H9 (cell line): ENCODE measurements around the gene ICAM2. TPM values are rescaled to one million over a fixed set of nuclear protein-coding genes. Genes with fewer than 3 reads are reported as not detected.

Experiments
- DNase-seq: peaks from one replicate; pipeline ENCODE4 v3.0.0-alpha.2; 2017
- H2AFZ ChIP-seq: one replicate; pipeline ENCODE4 v1.6.1; 2013; ENCODE audit warnings: mild to moderate bottlenecking, low read length, control low read depth, moderate library complexity
- H2AK5ac ChIP-seq: 2 replicates; pipeline ENCODE4 v1.6.1; 2013; ENCODE audit warnings: low read length, control low read depth, mixed read lengths; ENCODE audit not compliant: insufficient read length
- H2BK120ac ChIP-seq: one replicate; pipeline ENCODE4 v1.6.1; 2013; ENCODE audit warnings: low read depth, mild to moderate bottlenecking, low read length, control low read depth, inconsistent platforms; ENCODE audit not compliant: poor library complexity, severe bottlenecking
- H2BK12ac ChIP-seq: 2 replicates; pipeline ENCODE4 v1.6.1; 2013; ENCODE audit warnings: low read length, control low read depth, mixed read lengths, low read depth; ENCODE audit not compliant: insufficient read length
- H2BK15ac ChIP-seq: 2 replicates; pipeline ENCODE4 v1.6.1; 2013; ENCODE audit warnings: low read depth, low read length, control low read depth
- H2BK20ac ChIP-seq: one replicate; pipeline ENCODE4 v1.6.1; 2013; ENCODE audit warnings: low read depth, mild to moderate bottlenecking, low read length, control low read depth, inconsistent platforms; ENCODE audit not compliant: poor library complexity, severe bottlenecking
- H2BK5ac ChIP-seq: 2 replicates; pipeline ENCODE4 v1.6.1; 2013; ENCODE audit warnings: low read length, control low read depth, mixed read lengths; ENCODE audit not compliant: insufficient read length
- H3K14ac ChIP-seq: 2 replicates; pipeline ENCODE4 v1.6.1; 2013; ENCODE audit warnings: low read length, control low read depth; ENCODE audit not compliant: insufficient read depth
- H3K18ac ChIP-seq: 2 replicates; pipeline ENCODE4 v1.6.1; 2013; ENCODE audit warnings: low read depth, mild to moderate bottlenecking, mixed read lengths, low read length, control low read depth; ENCODE audit not compliant: insufficient read length
- H3K23ac ChIP-seq: 2 replicates; pipeline ENCODE4 v1.6.1; 2013; ENCODE audit warnings: low read length, control low read depth, mixed read lengths, low read depth; ENCODE audit not compliant: insufficient read length
- H3K23me2 ChIP-seq: 2 replicates; pipeline ENCODE4 v1.6.1; 2013; ENCODE audit warnings: low read depth, mild to moderate bottlenecking, mixed read lengths, low read length, control low read depth; ENCODE audit not compliant: insufficient read length, poor library complexity, severe bottlenecking
- H3K27ac ChIP-seq: 2 replicates; pipeline ENCODE4 v1.5.1; 2013; ENCODE audit warnings: low read length, control low read depth, mixed read lengths, low read depth; ENCODE audit not compliant: insufficient read length
- H3K27me3 ChIP-seq: 2 replicates; pipeline ENCODE4 v1.6.1; 2013; ENCODE audit warnings: low read length, control low read depth, inconsistent platforms; ENCODE audit not compliant: insufficient read depth
- H3K4ac ChIP-seq: 2 replicates; pipeline ENCODE4 v1.6.1; 2013; ENCODE audit warnings: low read depth, mild to moderate bottlenecking, control low read depth, inconsistent platforms, low read length, moderate library complexity
- H3K4me1 ChIP-seq: 2 replicates; pipeline ENCODE4 v1.6.1; 2013; ENCODE audit warnings: low read length, control low read depth, inconsistent platforms; ENCODE audit not compliant: insufficient read depth
- H3K4me2 ChIP-seq: 2 replicates; pipeline ENCODE4 v1.6.1; 2013; ENCODE audit warnings: low read length, control low read depth, mixed read lengths; ENCODE audit not compliant: insufficient read length, insufficient read depth
- H3K56ac ChIP-seq: 2 replicates; pipeline ENCODE4 v1.6.1; 2013; ENCODE audit warnings: low read depth, mild to moderate bottlenecking, mixed read lengths, low read length, control low read depth; ENCODE audit not compliant: insufficient read length
- H3K79me1 ChIP-seq: 2 replicates; pipeline ENCODE4 v1.6.1; 2013; ENCODE audit warnings: low read depth, mild to moderate bottlenecking, moderate library complexity, low read length, control low read depth, inconsistent platforms; ENCODE audit not compliant: insufficient read depth, poor library complexity, severe bottlenecking
- H3K79me2 ChIP-seq: 2 replicates; pipeline ENCODE4 v1.6.1; 2013; ENCODE audit warnings: low read length, control low read depth, inconsistent platforms; ENCODE audit not compliant: insufficient read depth
- H3K9ac ChIP-seq: 2 replicates; pipeline ENCODE4 v1.6.1; 2013; ENCODE audit warnings: low read length, control low read depth, mixed read lengths; ENCODE audit not compliant: insufficient read length; ENCODE audit errors: extremely low read depth
- H3K9me3 ChIP-seq: one replicate; pipeline ENCODE4 v1.6.1; 2013; ENCODE audit warnings: low read depth, low read length, inconsistent platforms; ENCODE audit not compliant: control insufficient read depth
- H3T11ph ChIP-seq: one replicate; pipeline ENCODE4 v1.6.1; 2013; ENCODE audit warnings: mild to moderate bottlenecking, low read length, control low read depth, inconsistent platforms
- H4K20me1 ChIP-seq: one replicate; pipeline ENCODE4 v1.6.1; 2013; ENCODE audit not compliant: control insufficient read depth, insufficient read length, insufficient read depth
- H4K5ac ChIP-seq: 2 replicates; pipeline ENCODE4 v1.6.1; 2013; ENCODE audit warnings: low read depth, mild to moderate bottlenecking, mixed read lengths, low read length, control low read depth; ENCODE audit not compliant: insufficient read length
- H4K8ac ChIP-seq: replicated peaks from 2 replicates; pipeline ENCODE4 v1.6.1; 2013; ENCODE audit warnings: low read length, control low read depth, mixed read lengths, low read depth; ENCODE audit not compliant: insufficient read length
- H4K91ac ChIP-seq: 2 replicates; pipeline ENCODE4 v1.6.1; 2013; ENCODE audit warnings: low read depth, mild to moderate bottlenecking, moderate library complexity, mixed read lengths, low read length, control low read depth; ENCODE audit not compliant: insufficient read length
- H3K27ac Mint-ChIP-seq, 3 experiments: 2 replicates in 2 of 3; 3 replicates in 1 of 3; pipeline ENCODE4 v1.8.0; 2020 to 2021; ENCODE audit warnings: mixed read lengths in 3 of 3, mild to moderate bottlenecking in 1 of 3, moderate library complexity in 1 of 3
- H3K27me3 Mint-ChIP-seq: 2 replicates; pipeline ENCODE4 v1.8.0; 2021; ENCODE audit warnings: low read depth, mild to moderate bottlenecking, moderate library complexity, mixed read lengths
- H3K36me3 Mint-ChIP-seq, 3 experiments: 2 replicates in 2 of 3; 3 replicates in 1 of 3; pipeline ENCODE4 v1.8.0; 2020 to 2021; ENCODE audit warnings: low read depth in 3 of 3, mixed read lengths in 3 of 3; ENCODE audit not compliant: insufficient read depth in 1 of 3
- H3K4me1 Mint-ChIP-seq, 2 experiments: 2 replicates each; pipeline ENCODE4 v1.8.0; 2020; ENCODE audit warnings: mixed read lengths in 2 of 2
- H3K4me3 Mint-ChIP-seq, 2 experiments: 2 replicates in 1 of 2; 3 replicates in 1 of 2; pipeline ENCODE4 v1.8.0; 2020 to 2021; ENCODE audit warnings: mild to moderate bottlenecking in 2 of 2, mixed read lengths in 2 of 2, moderate library complexity in 1 of 2
- H3K9me3 Mint-ChIP-seq, 2 experiments: 2 replicates in 1 of 2; 3 replicates in 1 of 2; pipeline ENCODE4 v1.8.0; 2020; ENCODE audit warnings: mild to moderate bottlenecking in 2 of 2, mixed read lengths in 2 of 2, moderate library complexity in 1 of 2
- CTCF ChIP-seq: fragments of 200-600 bp; sonication (generic); conservative IDR thresholded peaks from 3 replicates; pipeline ENCODE4 v1.8.0; 2021; ENCODE audit warnings: antibody characterized with exemption, mild to moderate bottlenecking
- WGBS: extraction: QIAGEN DNeasy Blood & Tissue Kit; methylation state at CpG from one replicate; pipeline ENCODE4 v1.1.7; 2013; ENCODE audit warnings: missing lambda C conversion rate, low lambda C conversion rate, mixed read lengths; ENCODE audit not compliant: insufficient read length; ENCODE audit errors: extremely low coverage; 5-methylcytosine and 5-hydroxymethylcytosine counted together
- total RNA-seq: library from RNA; stranded (reverse); gene quantifications from 2 replicates; pipeline ENCODE4 v1.2.1, GENCODE V29; 2021

The ICAM2 gene
- total RNA-seq, 1 experiment from 2014 or later: 0.28 TPM

- Histone ChIP-seq H4K8ac (peak overlapping the region; percentile 61), H2BK15ac (no peak overlapping the region), H3K27me3 (no peaks in the 10 kb centered on the region; the same call in 1 of the 2 replicates), H2BK120ac (no peak overlapping the region), H4K91ac (no peak overlapping the region), H3K56ac (no peak overlapping the region), H3K18ac (no peak overlapping the region), H2BK20ac (no peak overlapping the region), H3K9ac (no peak overlapping the region), H3K79me1 (no peaks in the 10 kb centered on the region), H3K4me1 (no peaks in the 10 kb centered on the region), H4K5ac (no peak overlapping the region), H2AK5ac (no peak overlapping the region), H2BK12ac (no peak overlapping the region), H3K79me2 (no peaks in the 10 kb centered on the region), H3K14ac (no peak overlapping the region), H3K23ac (no peak overlapping the region), H2BK5ac (no peak overlapping the region), H4K20me1 (no peaks in the 10 kb centered on the region), H3K27ac (no peak overlapping the region), H2AFZ (no peak overlapping the region), H3K9me3 (no peaks in the 10 kb centered on the region), H3K23me2 (peaks cover 3% of the 10 kb centered on the region), H3T11ph (no peak overlapping the region), H3K4me2 (peak overlapping the region; percentile 22), H3K4ac (no peak overlapping the region)
- Mint-ChIP-seq H3K27me3 (peaks cover 17% of the 10 kb centered on the region), H3K4me1 (peaks cover 4 to 5% of the 10 kb centered on the region in 2 experiments), H3K36me3 (no peaks in the 10 kb centered on the region), H3K9me3 (no peaks in the 10 kb centered on the region; a peak in 1 of 5 replicates), H3K27ac (no peak overlapping the region), H3K4me3 (no peak overlapping the region)
- no peak for TF ChIP-seq CTCF
- DNase-seq: no peak
- WGBS: no CpG with 5 or more reads among the region's 19 CpGs
Observed at GRCh38 chr17:64024781-64025731, 4.6 kb upstream of the ICAM2 start.
